Liver (tissue), 3 donors: ENCODE results near the gene EPHB2.

Experiments used
- YY1 ChIP-seq: IDR thresholded peaks from 2 replicates; pipeline ENCODE4 v1.6.1; 2016; ENCODE audit warnings: antibody characterized with exemption, mild to moderate bottlenecking
- TF ChIP-seq, protein P1 (sequence below): fragments of 150-350 bp; IDR thresholded peaks from 2 replicates; pipeline ENCODE4 v1.5.1; 2017; ENCODE audit warnings: improper control_type of control experiment, low read depth, low read length; ENCODE audit not compliant: missing input control
- TF ChIP-seq, protein P2 (sequence below): IDR thresholded peaks from 2 replicates; pipeline ENCODE4 v1.6.1; 2016; ENCODE audit warnings: antibody characterized with exemption
- TF ChIP-seq, protein P3 (sequence below): IDR thresholded peaks from 2 replicates; pipeline ENCODE4 v1.6.1; 2016; ENCODE audit warnings: antibody characterized with exemption
- donor health status: healthy.
- donor health status: healthy.

DNA sequence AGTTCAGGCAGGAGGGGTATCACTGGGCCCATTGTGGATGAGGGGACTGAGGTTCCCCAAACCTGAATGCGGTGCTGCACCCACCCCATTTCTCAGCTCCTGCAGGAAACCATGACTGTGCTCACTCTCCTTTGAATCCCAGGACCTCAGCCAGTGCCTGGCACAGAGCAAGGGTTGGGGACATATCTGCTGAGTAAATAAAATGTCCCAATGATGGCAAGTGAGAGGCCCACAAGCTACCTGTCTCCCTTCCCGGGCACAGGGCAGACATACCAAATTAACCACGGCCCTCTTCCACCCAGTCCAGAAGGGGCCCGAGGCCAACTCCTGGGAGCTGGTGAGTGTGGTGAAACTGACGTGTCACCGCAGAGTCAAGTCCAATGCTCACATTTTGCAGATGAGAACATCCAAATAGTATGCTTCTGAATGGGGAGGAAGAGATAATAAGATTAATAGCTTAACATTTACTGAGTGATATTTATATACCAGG lies 97.6 kb downstream of the EPHB2 start:
- TF ChIP-seq, protein P1, sequence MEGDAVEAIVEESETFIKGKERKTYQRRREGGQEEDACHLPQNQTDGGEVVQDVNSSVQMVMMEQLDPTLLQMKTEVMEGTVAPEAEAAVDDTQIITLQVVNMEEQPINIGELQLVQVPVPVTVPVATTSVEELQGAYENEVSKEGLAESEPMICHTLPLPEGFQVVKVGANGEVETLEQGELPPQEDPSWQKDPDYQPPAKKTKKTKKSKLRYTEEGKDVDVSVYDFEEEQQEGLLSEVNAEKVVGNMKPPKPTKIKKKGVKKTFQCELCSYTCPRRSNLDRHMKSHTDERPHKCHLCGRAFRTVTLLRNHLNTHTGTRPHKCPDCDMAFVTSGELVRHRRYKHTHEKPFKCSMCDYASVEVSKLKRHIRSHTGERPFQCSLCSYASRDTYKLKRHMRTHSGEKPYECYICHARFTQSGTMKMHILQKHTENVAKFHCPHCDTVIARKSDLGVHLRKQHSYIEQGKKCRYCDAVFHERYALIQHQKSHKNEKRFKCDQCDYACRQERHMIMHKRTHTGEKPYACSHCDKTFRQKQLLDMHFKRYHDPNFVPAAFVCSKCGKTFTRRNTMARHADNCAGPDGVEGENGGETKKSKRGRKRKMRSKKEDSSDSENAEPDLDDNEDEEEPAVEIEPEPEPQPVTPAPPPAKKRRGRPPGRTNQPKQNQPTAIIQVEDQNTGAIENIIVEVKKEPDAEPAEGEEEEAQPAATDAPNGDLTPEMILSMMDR = no peak
- no peak for TF ChIP-seq YY1
- TF ChIP-seq, protein P2, sequence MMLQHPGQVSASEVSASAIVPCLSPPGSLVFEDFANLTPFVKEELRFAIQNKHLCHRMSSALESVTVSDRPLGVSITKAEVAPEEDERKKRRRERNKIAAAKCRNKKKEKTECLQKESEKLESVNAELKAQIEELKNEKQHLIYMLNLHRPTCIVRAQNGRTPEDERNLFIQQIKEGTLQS = no peak
- TF ChIP-seq, protein P3, sequence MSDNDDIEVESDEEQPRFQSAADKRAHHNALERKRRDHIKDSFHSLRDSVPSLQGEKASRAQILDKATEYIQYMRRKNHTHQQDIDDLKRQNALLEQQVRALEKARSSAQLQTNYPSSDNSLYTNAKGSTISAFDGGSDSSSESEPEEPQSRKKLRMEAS = no peak
